Duodenal mucosa (tissue), 2 donors: ENCODE data around the gene EPHB2.

Experiments
- H3K27ac ChIP-seq: one replicate; pipeline ENCODE4 v1.7.0; 2013; ENCODE audit warnings: low read depth, low read length
- H3K27me3 ChIP-seq, 2 donors: one replicate each; pipeline ENCODE4 v1.7.0; 2013; ENCODE audit warnings: low read length in 2 of 2, control low read depth in 1 of 2; ENCODE audit not compliant: insufficient read depth in 2 of 2, control insufficient read depth in 1 of 2
- H3K36me3 ChIP-seq, 2 donors: one replicate each; pipeline ENCODE4 v1.7.0; 2013; ENCODE audit warnings: low read length in 2 of 2, control low read depth in 1 of 2; ENCODE audit not compliant: insufficient read depth in 2 of 2, control insufficient read depth in 1 of 2
- H3K4me1 ChIP-seq, 2 donors: one replicate each; pipeline ENCODE4 v1.7.0; 2013; ENCODE audit warnings: low read length in 2 of 2, control low read depth in 1 of 2; ENCODE audit not compliant: insufficient read depth in 2 of 2, control insufficient read depth in 1 of 2
- H3K4me3 ChIP-seq, 2 donors: one replicate each; pipeline ENCODE4 v1.7.0; 2013; ENCODE audit warnings: low read length in 2 of 2, low read depth in 1 of 2
- H3K9ac ChIP-seq, 2 donors: one replicate each; pipeline ENCODE4 v1.7.0; 2013; ENCODE audit warnings: low read length in 2 of 2, low read depth in 1 of 2
- H3K9me3 ChIP-seq, 2 donors: one replicate each; pipeline ENCODE4 v1.7.0; 2013; ENCODE audit warnings: low read length in 2 of 2, control low read depth in 1 of 2; ENCODE audit not compliant: control insufficient read depth in 1 of 2

EPHB2 gene

GRCh38 chr1:22806584-22806983 is 95.9 kb downstream of the EPHB2 start:
- H3K27ac ChIP-seq, result no peak overlapping the region
- peaks cover 0 to 31% of the 10 kb centered on the region in 2 donors for H3K36me3 ChIP-seq
- H3K4me3 ChIP-seq, result no peak overlapping the region
- no peaks in the 10 kb centered on the region for H3K4me1 ChIP-seq
- H3K27me3 ChIP-seq, result no peaks in the 10 kb centered on the region
- H3K9me3 ChIP-seq, result no peaks in the 10 kb centered on the region
- H3K9ac ChIP-seq, result no peak overlapping the region

DNA sequence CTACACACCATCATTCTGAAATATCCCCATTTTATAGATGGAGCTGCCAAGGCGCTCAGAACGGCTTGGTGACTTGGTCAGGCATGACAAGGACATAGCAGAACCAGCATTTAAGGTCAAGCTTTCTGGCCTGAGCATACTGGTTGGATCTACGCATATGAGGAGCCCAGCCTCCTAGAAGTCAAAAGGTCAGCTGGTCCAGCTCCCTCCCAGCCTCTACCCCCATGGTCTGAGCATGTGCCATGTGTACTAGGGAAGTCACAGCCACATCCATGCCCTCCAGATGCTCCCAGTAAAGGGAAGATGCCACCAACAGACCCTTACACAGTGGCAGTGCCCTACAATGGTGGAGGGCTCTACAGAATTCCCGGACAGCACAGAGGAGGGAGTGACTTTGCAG is 96.7 kb downstream of the EPHB2 start:
- no peaks in the 10 kb centered on the region for H3K27me3 ChIP-seq
- no peak overlapping the region for H3K27ac ChIP-seq
- no peaks in the 10 kb centered on the region for H3K4me1 ChIP-seq
- no peaks in the 10 kb centered on the region for H3K9me3 ChIP-seq
- peaks cover 0 to 34% of the 10 kb centered on the region in 2 donors for H3K36me3 ChIP-seq
- H3K9ac ChIP-seq, result no peak overlapping the region
- no peak overlapping the region for H3K4me3 ChIP-seq

DNA sequence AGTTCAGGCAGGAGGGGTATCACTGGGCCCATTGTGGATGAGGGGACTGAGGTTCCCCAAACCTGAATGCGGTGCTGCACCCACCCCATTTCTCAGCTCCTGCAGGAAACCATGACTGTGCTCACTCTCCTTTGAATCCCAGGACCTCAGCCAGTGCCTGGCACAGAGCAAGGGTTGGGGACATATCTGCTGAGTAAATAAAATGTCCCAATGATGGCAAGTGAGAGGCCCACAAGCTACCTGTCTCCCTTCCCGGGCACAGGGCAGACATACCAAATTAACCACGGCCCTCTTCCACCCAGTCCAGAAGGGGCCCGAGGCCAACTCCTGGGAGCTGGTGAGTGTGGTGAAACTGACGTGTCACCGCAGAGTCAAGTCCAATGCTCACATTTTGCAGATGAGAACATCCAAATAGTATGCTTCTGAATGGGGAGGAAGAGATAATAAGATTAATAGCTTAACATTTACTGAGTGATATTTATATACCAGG is 97.6 kb downstream of the EPHB2 start:
- no peaks in the 10 kb centered on the region for H3K27me3 ChIP-seq
- H3K9ac ChIP-seq, result no peak overlapping the region
- no peak overlapping the region for H3K27ac ChIP-seq

DNA sequence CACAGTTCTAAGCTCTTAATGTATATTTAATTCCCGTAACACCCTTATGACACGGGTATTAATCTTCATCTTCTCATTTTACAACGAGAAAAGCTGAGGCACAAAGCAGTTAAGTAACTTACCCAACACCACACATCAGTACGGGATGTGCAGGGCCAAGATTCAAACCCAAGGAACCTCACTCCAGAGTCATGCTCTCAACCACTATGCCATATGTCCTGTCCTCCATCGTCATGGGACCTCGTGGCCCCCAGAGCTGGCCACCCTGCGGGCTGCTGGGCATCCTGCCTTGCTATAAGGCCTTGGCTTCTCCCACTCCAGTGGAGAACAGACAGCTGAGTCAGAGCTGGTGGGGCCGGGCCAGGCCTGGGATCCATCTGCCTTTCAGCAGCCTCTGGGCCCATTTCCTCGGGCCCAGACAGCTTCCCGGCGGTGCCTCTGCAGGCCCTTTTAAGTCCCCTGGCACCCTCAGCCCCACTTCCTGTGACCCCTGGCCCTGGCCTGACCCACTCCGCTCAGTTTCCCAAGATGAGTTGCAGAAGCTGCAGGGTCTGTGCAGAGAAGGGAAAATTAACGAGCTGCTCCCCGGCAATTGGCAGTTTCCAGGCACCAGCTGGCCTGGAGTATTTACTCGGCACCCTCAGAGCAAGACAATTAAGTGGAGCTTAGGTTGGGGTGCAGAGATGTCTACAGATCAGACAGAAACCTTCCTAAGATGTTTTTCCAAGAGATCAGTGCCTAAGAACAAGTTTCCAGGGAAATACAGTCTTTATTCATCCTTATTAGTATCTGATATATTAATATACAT is 98.2 kb downstream of the EPHB2 start:
- Histone ChIP-seq H3K9me3 (no peaks in the 10 kb centered on the region), H3K27ac (no peak overlapping the region), H3K27me3 (no peaks in the 10 kb centered on the region), H3K9ac (no peak overlapping the region), H3K4me1 (no peaks in the 10 kb centered on the region), H3K4me3 (no peak overlapping the region), H3K36me3 (peaks cover 0 to 34% of the 10 kb centered on the region in 2 donors)

More for the DNA sequence above, 97.6 kb downstream of the EPHB2 start:
- Histone ChIP-seq H3K4me3 (no peak overlapping the region), H3K4me1 (no peaks in the 10 kb centered on the region), H3K36me3 (peaks cover 0 to 34% of the 10 kb centered on the region in 2 donors), H3K9me3 (no peaks in the 10 kb centered on the region)

GRCh38 chr1:22809783-22810182 is 99.1 kb downstream of the EPHB2 start:
- Histone ChIP-seq H3K27ac (no peak overlapping the region), H3K27me3 (no peaks in the 10 kb centered on the region), H3K4me3 (no peak overlapping the region), H3K36me3 (peaks cover 0 to 34% of the 10 kb centered on the region in 2 donors), H3K9ac (no peak overlapping the region), H3K4me1 (no peaks in the 10 kb centered on the region), H3K9me3 (no peaks in the 10 kb centered on the region)

- Histone ChIP-seq H3K4me1 (no peaks in the 10 kb centered on the region), H3K27me3 (no peaks in the 10 kb centered on the region), H3K4me3 (no peak overlapping the region), H3K9me3 (no peaks in the 10 kb centered on the region), H3K27ac (no peak overlapping the region), H3K36me3 (peaks cover 0 to 32% of the 10 kb centered on the region in 2 donors), H3K9ac (no peak overlapping the region)
Measured at GRCh38 chr1:22810378-22810777, 99.7 kb downstream of the EPHB2 start.

GRCh38 chr1:22812092-22812880 is 101.6 kb downstream of the EPHB2 start:
- Histone ChIP-seq H3K27ac (no peak overlapping the region), H3K4me3 (no peak overlapping the region), H3K27me3 (no peaks in the 10 kb centered on the region), H3K9me3 (no peaks in the 10 kb centered on the region), H3K4me1 (no peaks in the 10 kb centered on the region), H3K36me3 (peaks cover 0 to 19% of the 10 kb centered on the region in 2 donors), H3K9ac (no peak overlapping the region)

GRCh38 chr1:22812993-22813790 is 102.6 kb downstream of the EPHB2 start:
- H3K27ac ChIP-seq, result no peak overlapping the region
- peaks cover 0 to 7% of the 10 kb centered on the region in 2 donors for H3K4me1 ChIP-seq
- no peaks in the 10 kb centered on the region for H3K9me3 ChIP-seq
- peaks cover 0 to 16% of the 10 kb centered on the region in 2 donors for H3K36me3 ChIP-seq
- no peak overlapping the region for H3K4me3 ChIP-seq
- no peak overlapping the region for H3K9ac ChIP-seq
- H3K27me3 ChIP-seq, result no peaks in the 10 kb centered on the region

DNA sequence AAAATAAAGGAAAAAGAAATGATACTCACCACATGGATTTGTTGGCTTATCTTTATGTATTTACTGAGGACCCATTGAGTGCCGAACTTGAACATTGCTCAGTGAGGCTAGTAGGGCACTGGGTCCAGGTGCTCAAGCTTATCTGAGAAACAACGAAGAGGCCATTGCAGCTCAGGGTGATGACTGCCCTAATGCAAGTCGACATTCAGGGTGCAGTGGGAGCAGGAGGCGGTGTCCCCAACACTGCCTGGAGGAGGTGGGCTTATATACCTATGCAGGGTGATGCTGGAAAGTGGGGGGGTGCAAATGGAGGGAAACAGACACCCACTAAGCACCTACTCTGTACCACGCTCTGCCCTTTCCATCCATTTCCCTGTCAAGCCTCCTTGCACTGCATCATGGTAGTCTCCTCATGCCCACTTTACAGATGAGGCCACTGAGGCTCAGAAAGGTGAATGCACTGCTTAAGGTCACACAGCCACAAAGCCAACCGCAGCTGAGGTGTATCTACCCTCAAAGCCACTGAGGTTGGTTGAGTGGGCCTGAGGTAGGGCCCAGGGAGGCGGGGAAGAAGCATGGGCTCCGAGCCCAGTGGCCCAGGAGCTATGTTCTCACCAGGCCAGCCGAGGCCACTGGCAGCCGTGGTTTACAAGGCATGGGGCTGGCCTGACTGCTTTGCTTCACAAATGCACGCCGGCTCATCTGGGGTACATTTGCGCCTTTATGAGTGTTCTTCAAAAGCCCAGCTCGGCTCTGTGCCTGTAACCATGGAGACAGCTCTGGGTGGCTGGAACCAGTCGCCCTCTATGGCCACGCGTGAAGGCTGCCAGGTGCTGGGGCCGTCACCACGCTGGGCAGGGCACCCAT is 103.8 kb downstream of the EPHB2 start:
- Histone ChIP-seq H3K4me1 (peaks cover 0 to 9% of the 10 kb centered on the region in 2 donors), H3K27ac (no peak overlapping the region), H3K36me3 (peaks cover 0 to 12% of the 10 kb centered on the region in 2 donors)

More for the DNA sequence above, 103.8 kb downstream of the EPHB2 start:
- Histone ChIP-seq H3K4me3 (no peak overlapping the region), H3K9ac (no peak overlapping the region), H3K9me3 (no peaks in the 10 kb centered on the region), H3K27me3 (no peaks in the 10 kb centered on the region)
